NCI-H460 (cell line): Measurements from ENCODE around the gene MRPL19. TPM values are rescaled to one million over a fixed set of nuclear protein-coding genes. Genes with fewer than 3 reads are reported as not detected.

Source experiments
- DNase-seq: peaks from one replicate; pipeline ENCODE4 v3.0.0-alpha.2; 2016; ENCODE audit warnings: low read depth; ENCODE audit errors: extremely low read depth
- small RNA-seq, 2 experiments: library from RNA; depleted of rRNA; stranded (forward); fragments of <200 nt; gene quantifications; one replicate each; pipeline ENCODE3, GENCODE V24; 2014
- total RNA-seq: library from RNA; depleted of rRNA; stranded (reverse); fragments of >200 nt; shearing (Covaris generic); gene quantifications from 2 replicates; pipeline ENCODE4 v1.2.3, GENCODE V29; 2014; rRNA removed

Gene MRPL19
- total RNA-seq, 1 experiment from 2014 or later, result 90.1 TPM

- DNase-seq, result no peak
These were observed 82.2 kb downstream of the MRPL19 start for GRCh38 chr2:75728614-75729419.

- DNase-seq, result no peak
These were observed 83.3 kb downstream of the MRPL19 start for GRCh38 chr2:75729861-75730260.

GRCh38 chr2:75736276-75736675 lies 89.7 kb downstream of the MRPL19 start:
- no peak for DNase-seq

- no peak for DNase-seq
These were observed 91.4 kb downstream of the MRPL19 start for GRCh38 chr2:75737961-75738360.

Small RNA genes within 50 kb of the gene (small RNA-seq; reads per million reads assigned to genes)
- 0 to 0.12 reads per million in 2 experiments for gene RF00012

Other genes with a start within 250 kb of the MRPL19 start
- not detected in 2 replicates for gene EVA1A, start 85.8 kb upstream of the MRPL19 start, total RNA-seq
- gene GCFC2, start 64.1 kb downstream of the MRPL19 start, total RNA-seq, result 34.8 and 44.3 TPM in 2 replicates